GM12892 (cell line): ENCODE results near the gene HOXD4.

Source experiments
- POLR2A ChIP-seq: IDR thresholded peaks from 2 replicates; pipeline ENCODE4 v1.6.1; 2011; ENCODE audit warnings: low read depth, low read length, control low read depth
- POLR2AphosphoS5 ChIP-seq: IDR thresholded peaks from 2 replicates; pipeline ENCODE4 v1.6.1; 2011; ENCODE audit warnings: low read depth, low read length, control low read depth

DNA sequence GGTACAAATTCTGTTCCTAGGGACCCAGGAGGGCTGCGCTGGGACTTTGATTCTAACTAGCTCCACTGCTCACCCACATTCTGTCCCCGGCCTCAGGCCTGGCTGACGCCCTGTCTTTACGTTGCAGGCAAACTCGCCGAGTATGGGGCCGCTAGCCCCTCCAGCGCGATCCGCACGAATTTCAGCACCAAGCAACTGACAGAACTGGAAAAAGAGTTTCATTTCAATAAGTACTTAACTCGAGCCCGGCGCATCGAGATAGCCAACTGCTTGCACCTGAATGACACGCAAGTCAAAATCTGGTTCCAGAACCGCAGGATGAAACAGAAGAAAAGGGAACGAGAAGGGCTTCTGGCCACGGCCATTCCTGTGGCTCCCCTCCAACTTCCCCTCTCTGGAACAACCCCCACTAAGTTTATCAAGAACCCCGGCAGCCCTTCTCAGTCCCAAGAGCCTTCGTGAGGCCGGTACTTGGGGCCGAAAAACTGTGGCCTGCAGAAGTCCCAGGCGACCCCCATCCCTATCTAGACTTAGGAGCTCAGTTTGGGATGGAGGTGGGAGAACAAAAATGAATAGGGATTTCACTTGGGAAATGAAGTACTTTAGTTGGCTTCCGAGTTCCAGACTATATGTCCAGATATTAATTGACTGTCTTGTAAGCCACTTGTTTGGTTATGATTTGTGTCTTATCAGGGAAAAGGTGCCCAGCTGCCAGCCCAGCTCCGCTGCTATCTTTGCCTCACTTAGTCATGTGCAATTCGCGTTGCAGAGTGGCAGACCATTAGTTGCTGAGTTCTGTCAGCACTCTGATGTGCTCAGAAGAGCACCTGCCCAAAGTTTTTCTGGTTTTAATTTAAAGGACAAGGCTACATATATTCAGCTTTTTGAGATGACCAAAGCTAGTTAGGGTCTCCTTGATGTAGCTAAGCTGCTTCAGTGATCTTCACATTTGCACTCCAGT is 38.6 kb downstream of the HOXD4 start:
- TF ChIP-seq POLR2AphosphoS5 (no peak), POLR2A (no peak)
